ENCODE results near the gene ARPC5L.
A peak's percentile ranks its signal among the peaks of the same experiment; 100 is the strongest.

ARPC5L gene

GRCh38 chr9:124852829-124853531 lies 8.9 kb upstream of the ARPC5L start, which contains the start of gene WDR38:
WDR38 (plus strand) TSS chr9:124853460; CDS start chr9:124853532, 72 bp downstream.
- TF ChIP-seq, protein P1, sequence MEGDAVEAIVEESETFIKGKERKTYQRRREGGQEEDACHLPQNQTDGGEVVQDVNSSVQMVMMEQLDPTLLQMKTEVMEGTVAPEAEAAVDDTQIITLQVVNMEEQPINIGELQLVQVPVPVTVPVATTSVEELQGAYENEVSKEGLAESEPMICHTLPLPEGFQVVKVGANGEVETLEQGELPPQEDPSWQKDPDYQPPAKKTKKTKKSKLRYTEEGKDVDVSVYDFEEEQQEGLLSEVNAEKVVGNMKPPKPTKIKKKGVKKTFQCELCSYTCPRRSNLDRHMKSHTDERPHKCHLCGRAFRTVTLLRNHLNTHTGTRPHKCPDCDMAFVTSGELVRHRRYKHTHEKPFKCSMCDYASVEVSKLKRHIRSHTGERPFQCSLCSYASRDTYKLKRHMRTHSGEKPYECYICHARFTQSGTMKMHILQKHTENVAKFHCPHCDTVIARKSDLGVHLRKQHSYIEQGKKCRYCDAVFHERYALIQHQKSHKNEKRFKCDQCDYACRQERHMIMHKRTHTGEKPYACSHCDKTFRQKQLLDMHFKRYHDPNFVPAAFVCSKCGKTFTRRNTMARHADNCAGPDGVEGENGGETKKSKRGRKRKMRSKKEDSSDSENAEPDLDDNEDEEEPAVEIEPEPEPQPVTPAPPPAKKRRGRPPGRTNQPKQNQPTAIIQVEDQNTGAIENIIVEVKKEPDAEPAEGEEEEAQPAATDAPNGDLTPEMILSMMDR (IDR thresholded peaks at IDR 0.05; ENCODE audit: control insufficient read depth, insufficient read depth, low read depth, low read length, missing control alignments): peak; percentile 86
- no peak for DNase-seq (ENCODE audit: low read depth)

DNA sequence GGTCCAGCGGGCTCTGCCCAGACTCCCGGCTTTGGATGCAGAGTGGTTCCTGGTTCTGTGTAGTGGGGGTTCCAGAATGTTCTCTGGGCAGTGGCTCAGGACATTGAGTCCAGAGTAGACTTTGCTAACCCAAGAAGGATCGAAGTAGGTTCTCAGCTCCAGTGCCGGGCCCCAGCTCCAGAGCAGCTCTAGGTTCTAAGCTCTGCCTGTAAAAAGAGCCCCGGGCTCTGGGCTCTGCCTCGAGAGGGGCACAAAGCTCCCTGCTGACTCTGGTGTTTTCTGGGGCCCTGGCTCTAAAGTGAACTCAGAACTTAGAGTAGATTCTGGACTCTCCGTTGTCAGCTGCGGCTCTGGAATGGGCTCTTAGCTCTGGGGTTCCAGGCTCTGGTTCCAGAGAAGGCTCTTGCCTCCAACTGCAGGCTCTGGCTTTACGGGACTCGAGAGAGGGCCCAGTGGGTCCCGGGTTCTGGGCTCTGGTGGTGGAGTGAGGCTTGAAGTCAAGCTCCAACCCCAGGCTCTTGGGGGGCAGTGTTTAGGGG lies 8.3 kb upstream of the ARPC5L start:
- H3K4me3 ChIP-seq (ENCODE audit: control insufficient read depth, low read depth, low read length): peak overlapping the region; percentile 37
- TF ChIP-seq, protein P1 (IDR thresholded peaks at IDR 0.05; ENCODE audit: control insufficient read depth, insufficient read depth, low read depth, low read length, missing control alignments): no peak
- DNase-seq (ENCODE audit: low read depth): no peak

More at GRCh38 chr9:124852829-124853531, 8.9 kb upstream of the ARPC5L start, which contains the start of gene WDR38:
- H3K4me3 ChIP-seq (ENCODE audit: control insufficient read depth, low read depth, low read length): peak within 1 kb of the TSS; percentile 37

- no peak for DNase-seq (ENCODE audit: low read depth)
- H3K4me3 ChIP-seq (ENCODE audit: control insufficient read depth, low read depth, low read length): no peak overlapping the region
- TF ChIP-seq, protein P1 (IDR thresholded peaks at IDR 0.05; ENCODE audit: control insufficient read depth, insufficient read depth, low read depth, low read length, missing control alignments): no peak
These were observed 7.8 kb upstream of the ARPC5L start for GRCh38 chr9:124854161-124854560.

DNA sequence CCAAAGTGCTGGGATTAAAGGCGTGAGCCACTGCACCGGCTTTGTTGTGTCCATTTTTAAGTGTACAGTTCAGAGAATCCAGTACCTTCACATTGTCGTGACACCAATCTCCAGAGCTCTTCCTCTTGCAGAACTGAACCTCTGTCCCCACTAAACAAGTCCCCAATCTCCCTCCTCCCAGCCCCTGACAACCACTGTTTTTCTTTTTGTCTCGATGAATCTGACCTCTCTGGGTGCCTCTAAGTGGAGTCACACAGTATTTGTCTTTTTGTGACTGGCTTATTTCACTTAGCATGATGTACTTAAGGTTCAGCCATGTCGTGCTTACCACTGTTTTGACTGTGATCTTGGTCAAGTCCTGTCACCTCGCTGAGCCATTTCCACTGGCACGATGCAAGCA lies 7.1 kb upstream of the ARPC5L start:
- no peak for DNase-seq (ENCODE audit: low read depth)
- TF ChIP-seq, protein P1 (IDR thresholded peaks at IDR 0.05; ENCODE audit: control insufficient read depth, insufficient read depth, low read depth, low read length, missing control alignments): no peak
- H3K4me3 ChIP-seq (ENCODE audit: control insufficient read depth, low read depth, low read length): no peak overlapping the region

- DNase-seq (ENCODE audit: low read depth): no peak
- no peak overlapping the region for H3K4me3 ChIP-seq (ENCODE audit: control insufficient read depth, low read depth, low read length)
- TF ChIP-seq, protein P1 (IDR thresholded peaks at IDR 0.05; ENCODE audit: control insufficient read depth, insufficient read depth, low read depth, low read length, missing control alignments): no peak
These were observed 6.4 kb upstream of the ARPC5L start for GRCh38 chr9:124855566-124855943.

GRCh38 chr9:124855944-124856765 lies 5.8 kb upstream of the ARPC5L start:
- DNase-seq (ENCODE audit: low read depth): no peak
- TF ChIP-seq, protein P1 (IDR thresholded peaks at IDR 0.05; ENCODE audit: control insufficient read depth, insufficient read depth, low read depth, low read length, missing control alignments): peak; percentile 49
- no peak overlapping the region for H3K4me3 ChIP-seq (ENCODE audit: control insufficient read depth, low read depth, low read length)

Data from AG09309 (cell line).